Activated CD8-positive, alpha-beta memory T cell treated with anti-CD3 and anti-CD28 coated beads for 48 hours (primary cell): ENCODE results near the gene REG4.

ENCODE experiments used
- DNase-seq, 3 experiments: peaks; one replicate each; pipeline ENCODE4 v3.0.0-alpha.2; 2020; ENCODE audit warnings: low read depth in 2 of 3, low spot score in 2 of 3

REG4 gene

GRCh38 chr1:119781434-119782210 is 29.6 kb downstream of the REG4 start:
- DNase-seq: no peak

- no peak for DNase-seq
Measured at GRCh38 chr1:119779869-119780356, 31.3 kb downstream of the REG4 start.

- no peak for DNase-seq
Measured at GRCh38 chr1:119778886-119779560, 32.2 kb downstream of the REG4 start.

- no peak for DNase-seq
Measured at GRCh38 chr1:119778359-119778758, 32.9 kb downstream of the REG4 start.

GRCh38 chr1:119774746-119775490 is 36.3 kb downstream of the REG4 start:
- no peak for DNase-seq

GRCh38 chr1:119773711-119774241 is 37.5 kb downstream of the REG4 start:
- DNase-seq: no peak

GRCh38 chr1:119772298-119772697 is 39.0 kb downstream of the REG4 start:
- no peak for DNase-seq

- no peak for DNase-seq
Measured at GRCh38 chr1:119771770-119772169, 39.5 kb downstream of the REG4 start.

- no peak for DNase-seq
Measured at GRCh38 chr1:119771016-119771415, 40.2 kb downstream of the REG4 start.

GRCh38 chr1:119768778-119769177 is 42.5 kb downstream of the REG4 start, which contains the start of gene HMGCS2:
Gene HMGCS2 (minus strand): TSS chr1:119768905. CDS start chr1:119768844, 61 bp downstream.
- DNase-seq: no peak

GRCh38 chr1:119767486-119767885 is 43.8 kb downstream of the REG4 start:
- no peak for DNase-seq

- no peak for DNase-seq
Measured at GRCh38 chr1:119766374-119766794, 44.9 kb downstream of the REG4 start.

GRCh38 chr1:119764220-119764619 is 47.0 kb downstream of the REG4 start:
- no peak for DNase-seq

GRCh38 chr1:119762953-119763352 is 48.3 kb downstream of the REG4 start:
- DNase-seq: no peak

- no peak for DNase-seq
Measured at GRCh38 chr1:119762409-119762808, 48.9 kb downstream of the REG4 start.

- no peak for DNase-seq
Measured at GRCh38 chr1:119758584-119758983, 52.7 kb downstream of the REG4 start.

GRCh38 chr1:119752592-119752991 is 58.7 kb downstream of the REG4 start:
- no peak for DNase-seq

GRCh38 chr1:119748040-119748439 is 63.2 kb downstream of the REG4 start:
- DNase-seq: no peak

GRCh38 chr1:119747451-119747850 is 63.8 kb downstream of the REG4 start:
- DNase-seq: no peak

- no peak for DNase-seq
Measured at GRCh38 chr1:119745034-119745433, 66.2 kb downstream of the REG4 start.

GRCh38 chr1:119744598-119744942 is 66.7 kb downstream of the REG4 start:
- DNase-seq: no peak
